ENCODE measurements around the gene SRCIN1.

SRCIN1 gene

GRCh38 chr17:38606646-38607611, 1.2 kb upstream of the SRCIN1 start:
- DNase-seq (ENCODE audit: low read depth in 2 of 2): no peak
- no peak overlapping the region for H3K4me3 ChIP-seq (replicated peaks in 1 of 2; ENCODE audit: low read depth in 2 of 2, low read length in 2 of 2)
- TF ChIP-seq, protein P1, sequence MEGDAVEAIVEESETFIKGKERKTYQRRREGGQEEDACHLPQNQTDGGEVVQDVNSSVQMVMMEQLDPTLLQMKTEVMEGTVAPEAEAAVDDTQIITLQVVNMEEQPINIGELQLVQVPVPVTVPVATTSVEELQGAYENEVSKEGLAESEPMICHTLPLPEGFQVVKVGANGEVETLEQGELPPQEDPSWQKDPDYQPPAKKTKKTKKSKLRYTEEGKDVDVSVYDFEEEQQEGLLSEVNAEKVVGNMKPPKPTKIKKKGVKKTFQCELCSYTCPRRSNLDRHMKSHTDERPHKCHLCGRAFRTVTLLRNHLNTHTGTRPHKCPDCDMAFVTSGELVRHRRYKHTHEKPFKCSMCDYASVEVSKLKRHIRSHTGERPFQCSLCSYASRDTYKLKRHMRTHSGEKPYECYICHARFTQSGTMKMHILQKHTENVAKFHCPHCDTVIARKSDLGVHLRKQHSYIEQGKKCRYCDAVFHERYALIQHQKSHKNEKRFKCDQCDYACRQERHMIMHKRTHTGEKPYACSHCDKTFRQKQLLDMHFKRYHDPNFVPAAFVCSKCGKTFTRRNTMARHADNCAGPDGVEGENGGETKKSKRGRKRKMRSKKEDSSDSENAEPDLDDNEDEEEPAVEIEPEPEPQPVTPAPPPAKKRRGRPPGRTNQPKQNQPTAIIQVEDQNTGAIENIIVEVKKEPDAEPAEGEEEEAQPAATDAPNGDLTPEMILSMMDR (IDR thresholded peaks at IDR 0.05; ENCODE audit: low read depth, low read length): no peak

DNA sequence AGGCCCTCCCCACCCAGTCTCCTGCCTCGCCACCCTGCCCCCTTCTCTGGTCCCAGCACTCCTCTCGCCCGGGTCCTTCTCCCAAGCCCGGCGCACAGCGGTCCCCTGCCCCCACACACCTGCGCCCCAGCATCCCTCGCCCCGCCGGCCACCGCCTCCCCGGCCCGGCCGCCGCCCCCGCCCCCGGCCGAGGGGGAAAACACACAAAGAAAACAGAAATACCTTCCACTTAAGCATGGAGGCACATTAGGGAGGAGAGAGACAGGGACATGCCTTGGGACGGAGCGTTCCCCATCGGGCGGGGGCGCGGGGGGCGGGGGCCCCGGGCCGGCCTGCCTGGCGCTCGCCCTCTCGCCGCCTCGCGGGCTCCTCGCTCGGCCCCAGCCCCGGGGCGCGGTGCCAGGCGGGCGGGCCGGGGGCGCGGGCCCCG, 326 bp downstream of the SRCIN1 start:
- DNase-seq (ENCODE audit: low read depth in 2 of 2): no peak
- TF ChIP-seq, protein P1 (IDR thresholded peaks at IDR 0.05; ENCODE audit: low read depth, low read length): no peak
- peak overlapping the region in 1 of 2 donors; percentile 39 for H3K4me3 ChIP-seq (replicated peaks in 1 of 2; ENCODE audit: low read depth in 2 of 2, low read length in 2 of 2)

DNA sequence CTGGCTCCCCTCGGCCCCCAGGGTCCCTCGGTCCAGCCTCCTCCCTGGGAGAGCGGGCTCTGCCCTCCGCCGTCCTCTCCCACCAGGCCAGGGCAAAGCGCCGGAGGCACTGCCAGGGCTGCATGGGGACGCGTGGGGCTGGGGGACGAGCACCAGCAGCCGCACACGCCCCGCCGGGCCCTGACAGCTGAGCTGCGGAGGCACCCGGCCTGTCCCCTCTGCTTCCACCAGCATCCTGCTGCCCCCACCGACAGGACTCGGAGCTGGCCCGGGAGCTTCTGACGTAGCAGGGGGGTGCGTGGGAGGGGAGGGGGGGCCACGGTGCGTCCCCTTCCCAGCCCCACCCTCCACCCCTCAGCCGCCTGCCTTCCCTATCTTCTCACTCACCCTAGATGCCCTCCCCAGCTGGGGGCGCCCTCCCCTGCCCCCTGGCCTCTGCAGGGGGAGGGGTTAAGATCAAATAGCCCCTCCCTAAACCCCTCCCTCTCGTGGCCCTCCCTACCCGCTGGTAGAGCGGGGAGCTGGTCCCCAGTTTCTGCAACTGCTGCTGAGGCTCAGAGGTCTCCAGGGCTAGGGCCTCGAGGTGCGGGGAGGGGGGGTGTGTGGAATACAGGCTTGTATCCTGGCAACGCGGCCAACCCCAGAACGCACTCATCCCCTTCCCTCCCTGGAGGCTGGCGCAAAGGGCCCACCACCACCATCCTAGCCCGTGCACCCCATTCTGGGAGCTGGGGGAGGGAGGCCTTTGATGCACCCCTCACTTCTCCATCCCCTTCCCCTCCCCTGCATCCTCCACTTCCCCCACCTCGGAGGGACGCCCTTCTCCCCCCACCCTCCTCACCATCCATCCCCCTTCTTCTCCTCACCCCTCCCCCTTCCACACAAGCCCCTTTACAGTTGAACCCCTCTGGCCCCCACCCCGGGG, 1.0 kb downstream of the SRCIN1 start:
- no peak overlapping the region for H3K4me3 ChIP-seq (replicated peaks in 1 of 2; ENCODE audit: low read depth in 2 of 2, low read length in 2 of 2)
- TF ChIP-seq, protein P1 (IDR thresholded peaks at IDR 0.05; ENCODE audit: low read depth, low read length): no peak
- DNase-seq (ENCODE audit: low read depth in 2 of 2): no peak

- DNase-seq (ENCODE audit: low read depth in 2 of 2): no peak
These were observed 1.8 kb downstream of the SRCIN1 start for GRCh38 chr17:38603786-38604478.

GRCh38 chr17:38602956-38603785, 2.6 kb downstream of the SRCIN1 start:
- no peak for DNase-seq (ENCODE audit: low read depth in 2 of 2)
- no peak overlapping the region for H3K4me3 ChIP-seq (replicated peaks in 1 of 2; ENCODE audit: low read depth in 2 of 2, low read length in 2 of 2)
- TF ChIP-seq, protein P1 (IDR thresholded peaks at IDR 0.05; ENCODE audit: low read depth, low read length): no peak

More at GRCh38 chr17:38603786-38604478, 1.8 kb downstream of the SRCIN1 start:
- H3K4me3 ChIP-seq (replicated peaks in 1 of 2; ENCODE audit: low read depth in 2 of 2, low read length in 2 of 2): no peak overlapping the region
- TF ChIP-seq, protein P1 (IDR thresholded peaks at IDR 0.05; ENCODE audit: low read depth, low read length): no peak
